Daoy (cell line): ENCODE results near the gene NSD1. TPM values are rescaled to one million over a fixed set of nuclear protein-coding genes. Genes with fewer than 3 reads are reported as not detected.
"Not testable (repeated sequence)": the region's sequence is repeated elsewhere in the genome, so short reads cannot be mapped to it uniquely, and the experiment has no call there.

Experiments
- DNase-seq: peaks from one replicate; pipeline ENCODE4 v3.0.0-alpha.2; 2015; ENCODE audit warnings: low read depth
- total RNA-seq: library from RNA; depleted of rRNA; stranded (reverse); fragments of >200 nt; shearing (Covaris generic); gene quantifications from 2 replicates; pipeline ENCODE4 v1.2.3, GENCODE V29; 2014

Gene NSD1
- total RNA-seq, 1 experiment from 2014 or later: 25.4 TPM

DNA sequence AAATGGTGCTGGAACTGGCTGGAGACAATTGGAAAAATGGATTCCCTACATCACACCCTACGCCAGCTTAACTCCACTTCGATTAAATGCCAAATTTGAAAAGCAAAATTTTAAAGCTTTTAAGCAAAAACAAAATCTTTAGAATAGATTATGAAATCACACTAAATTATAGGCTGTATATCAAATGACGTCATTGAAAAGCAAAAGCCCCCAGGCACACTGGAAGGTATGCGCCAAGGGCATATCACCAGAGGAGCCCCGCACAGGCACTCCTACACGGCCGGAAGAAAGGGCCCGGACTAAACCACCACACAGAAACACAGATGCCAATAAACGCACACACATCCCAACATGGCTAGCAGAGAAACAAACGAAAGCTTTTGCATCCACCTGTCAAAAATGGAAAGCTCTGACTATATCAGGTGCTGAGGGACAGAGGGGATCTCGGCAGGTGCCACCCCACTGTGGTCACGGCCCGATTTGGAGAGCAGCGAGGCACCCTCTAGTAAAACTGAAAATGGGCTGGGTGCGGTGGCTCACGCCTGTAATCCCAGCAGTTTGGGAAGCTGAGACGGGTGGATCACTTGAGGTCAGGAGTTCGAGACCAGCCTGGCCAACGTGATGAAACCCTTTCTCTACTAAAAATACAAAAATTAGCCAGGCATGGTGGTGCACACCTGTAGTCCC is 195.1 kb downstream of the NSD1 start:
- DNase-seq: no peak

DNA sequence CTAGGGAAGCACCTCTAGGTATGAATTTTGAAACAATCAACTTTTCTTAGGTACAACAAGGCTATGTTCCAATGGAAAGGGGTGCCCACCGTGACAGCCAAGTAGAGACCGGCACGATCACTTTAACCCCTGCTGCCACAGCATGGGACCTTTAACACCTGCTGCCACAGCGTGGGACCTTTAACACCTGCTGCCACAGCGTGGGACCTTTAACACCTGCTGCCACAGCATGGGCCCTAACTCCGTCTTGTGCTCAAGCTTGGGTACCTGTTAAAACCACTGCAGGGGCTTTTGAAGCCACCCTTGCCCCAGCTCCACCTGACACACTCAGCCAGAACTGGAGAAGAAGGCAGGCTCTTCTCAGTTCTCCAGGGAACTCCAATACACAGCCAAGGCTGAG is 196.3 kb downstream of the NSD1 start:
- DNase-seq: no peak

DNA sequence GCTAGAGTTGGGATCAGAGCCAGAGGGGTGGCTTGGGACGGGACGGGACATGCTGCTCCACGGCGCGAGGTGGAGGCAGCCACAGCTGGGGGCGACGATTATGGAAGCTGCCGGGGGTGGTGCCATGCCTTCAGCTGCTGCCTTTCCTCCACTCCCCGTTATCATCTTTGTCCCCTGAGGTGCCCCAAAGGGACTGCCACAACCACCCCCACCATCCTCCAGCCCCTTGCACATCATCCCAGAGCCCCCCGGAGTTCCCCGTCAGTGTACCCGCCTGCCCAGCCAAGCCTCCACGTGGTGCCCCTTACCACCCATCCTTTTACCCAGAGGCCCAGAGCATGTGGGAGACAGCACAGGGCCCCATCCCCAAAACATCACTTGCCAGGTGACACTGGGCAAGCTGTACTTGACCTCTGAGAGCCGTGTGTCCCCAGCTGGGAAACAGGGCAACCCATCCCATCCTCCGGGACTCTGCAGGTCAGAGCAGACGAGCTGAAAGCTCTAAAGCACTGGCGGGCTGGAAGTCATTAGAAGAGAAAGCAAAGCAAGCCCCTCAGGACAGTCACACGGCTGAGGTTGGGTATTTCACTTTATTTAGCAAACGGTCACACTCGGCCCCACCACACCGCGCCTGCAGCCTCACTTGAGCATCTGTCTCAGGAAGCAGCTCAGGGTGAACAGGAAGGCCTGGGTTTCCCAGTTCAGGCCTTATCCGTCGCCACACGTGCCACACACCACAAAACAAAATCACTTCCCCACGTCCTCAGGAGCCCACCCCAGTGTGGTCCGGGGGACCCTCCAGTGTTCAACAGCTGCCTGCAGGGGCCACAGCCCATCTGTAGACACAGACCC is 197.6 kb downstream of the NSD1 start:
- DNase-seq: no peak

DNA sequence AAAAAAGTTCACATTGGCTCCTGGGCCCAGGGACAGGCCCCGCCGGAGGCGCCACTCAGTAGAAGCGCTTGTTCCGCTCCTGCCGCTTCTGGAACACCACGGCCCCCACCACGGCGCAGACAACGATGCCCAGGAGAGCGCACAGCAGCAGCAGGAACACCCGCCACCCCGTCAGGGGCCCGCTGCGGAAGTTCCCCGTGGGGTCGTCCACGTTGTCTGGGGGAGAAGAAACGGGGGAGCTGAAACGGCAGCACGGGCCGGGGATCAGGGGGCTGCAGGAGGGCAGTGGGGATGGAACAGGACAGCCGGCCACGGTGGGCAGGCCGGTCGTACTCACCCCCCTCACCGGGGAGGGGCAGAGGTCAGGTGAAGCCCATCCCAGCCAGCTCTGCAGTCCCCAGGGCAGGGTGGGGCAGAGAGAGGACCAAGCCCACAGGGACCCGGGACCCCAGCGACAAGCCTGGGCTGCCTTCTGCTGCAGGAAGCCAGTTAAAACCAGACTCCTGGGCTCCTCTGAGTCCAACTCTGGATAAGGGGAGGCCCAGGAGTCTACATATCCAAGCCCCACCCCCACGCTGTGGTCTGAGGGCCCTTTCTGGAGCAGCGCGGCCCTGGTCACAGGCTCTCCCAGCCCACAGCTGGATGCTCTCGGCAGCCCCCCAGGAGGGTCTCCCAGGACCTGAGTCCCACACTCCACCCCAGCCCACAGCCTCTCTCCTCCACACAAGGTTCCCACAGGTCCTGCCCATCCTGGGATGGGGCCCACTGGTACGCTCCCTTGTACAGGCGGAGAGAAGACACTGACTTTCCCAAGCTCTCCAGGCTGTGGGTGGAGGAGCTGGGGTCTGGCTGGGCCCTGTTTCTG is 198.7 kb downstream of the NSD1 start:
- DNase-seq: no peak

DNA sequence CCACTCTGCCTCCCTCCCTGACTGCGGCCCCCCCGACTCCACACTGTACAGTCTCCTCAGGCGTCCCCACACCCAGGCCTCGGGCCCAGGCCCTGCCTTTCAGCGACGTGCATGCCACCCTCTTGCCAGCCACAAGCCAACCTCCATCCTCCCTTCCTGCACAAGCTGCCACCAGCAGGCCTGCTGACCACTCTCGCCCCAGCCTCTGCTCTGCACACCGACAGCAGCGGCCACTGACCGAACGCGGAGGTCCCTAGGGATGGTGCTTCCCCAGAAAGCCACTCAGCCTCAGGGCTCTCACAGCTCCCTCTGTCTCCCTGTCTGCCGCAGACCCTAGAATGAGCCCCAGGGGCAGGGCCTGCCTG is 199.3 kb downstream of the NSD1 start:
- DNase-seq: no peak

DNA sequence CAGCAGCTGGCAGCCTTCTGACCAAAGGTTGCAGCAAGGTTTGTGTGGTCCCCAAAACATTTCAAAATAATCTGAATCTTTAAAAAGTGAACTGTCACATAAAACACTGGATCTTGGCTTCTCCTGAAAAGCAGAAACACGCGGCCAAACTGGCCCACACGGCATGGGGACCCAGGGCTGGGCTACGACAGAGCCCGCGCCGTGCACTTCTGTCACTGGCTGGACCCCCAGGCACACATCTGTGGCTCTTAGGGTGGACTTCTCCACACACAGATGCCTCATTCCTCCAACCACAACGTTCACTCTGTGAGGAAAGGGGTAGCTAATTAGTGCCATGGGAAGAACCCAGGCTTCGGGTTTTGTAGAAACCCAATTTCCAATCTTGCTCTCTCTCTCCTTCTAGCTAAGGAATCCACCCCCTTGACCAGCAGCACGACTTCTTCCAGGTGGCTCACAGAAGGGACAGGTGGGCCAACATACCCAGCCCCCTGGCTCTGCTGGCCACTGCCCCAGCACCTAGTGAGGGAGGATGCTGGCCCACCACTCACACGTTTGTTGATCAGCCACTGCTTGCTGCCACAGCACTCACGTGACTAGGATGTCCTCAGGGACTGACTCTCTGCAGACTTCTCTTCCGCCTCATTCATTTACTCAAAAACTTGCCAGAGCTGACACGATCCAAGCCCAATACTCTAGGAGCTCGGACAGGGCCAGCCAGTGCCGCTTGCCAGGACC is 200.0 kb downstream of the NSD1 start:
- DNase-seq: no peak

DNA sequence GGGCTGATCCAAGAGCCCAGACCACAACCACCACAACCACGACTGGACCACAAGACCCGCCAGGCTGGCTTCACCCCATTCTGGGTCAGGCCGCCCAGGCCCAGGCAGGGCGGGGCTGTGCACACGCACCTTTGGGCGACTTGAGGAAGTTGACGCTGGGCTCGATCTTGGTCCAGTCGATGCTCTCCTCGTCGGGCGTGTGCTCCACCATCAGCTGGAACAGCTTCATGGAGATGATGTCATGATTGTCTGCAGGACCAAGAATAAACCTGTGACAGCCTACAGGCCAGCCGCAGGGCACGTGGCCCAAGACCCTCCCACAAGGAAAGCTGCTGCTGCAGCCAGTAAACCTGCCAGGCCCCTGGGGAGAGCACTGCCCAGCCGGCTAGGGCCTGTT is 200.6 kb downstream of the NSD1 start:
- no peak for DNase-seq

DNA sequence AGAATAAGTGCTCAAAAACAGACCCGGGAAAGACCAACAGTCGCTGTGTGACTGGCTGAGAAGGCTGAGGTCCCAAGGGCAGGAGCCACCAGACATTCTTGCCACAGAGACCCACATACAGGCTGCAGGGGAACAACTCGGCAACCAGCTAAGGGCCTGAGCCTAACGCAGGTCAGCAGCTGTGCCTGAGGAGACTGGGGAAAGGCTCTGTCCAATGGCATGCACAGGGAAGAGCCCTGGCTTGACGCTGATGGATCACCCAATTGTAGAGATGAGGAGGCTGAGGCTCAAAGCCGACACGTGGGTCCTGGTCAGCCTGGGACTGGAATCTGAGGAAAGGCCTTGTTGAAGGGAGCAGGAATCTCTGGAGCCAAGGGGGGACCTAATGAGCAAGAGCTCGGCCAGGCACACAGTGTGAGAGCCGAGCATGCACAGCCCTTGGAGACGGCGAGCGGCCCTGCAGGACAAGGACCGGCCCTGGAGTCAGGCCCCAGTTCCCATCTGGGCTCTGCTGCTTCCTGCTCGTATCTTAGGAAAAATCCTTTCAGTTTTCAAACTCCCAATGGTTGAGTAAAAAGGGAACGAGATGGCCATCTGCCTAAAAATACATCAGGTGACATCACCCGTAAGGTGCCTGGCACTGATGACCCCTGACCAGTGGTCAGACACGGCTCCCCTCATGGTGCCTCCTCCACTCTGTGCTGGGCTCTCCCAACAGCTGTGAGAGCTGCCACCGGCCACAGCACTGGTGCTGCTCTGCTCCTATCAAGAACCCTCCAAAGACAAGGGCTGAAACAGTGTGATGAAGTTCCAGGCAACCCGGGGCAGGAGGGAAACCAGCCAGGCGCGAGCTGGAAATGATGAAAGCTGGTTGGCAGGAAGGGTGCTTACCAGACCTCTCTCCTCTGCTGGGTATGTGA is 201.5 kb downstream of the NSD1 start:
- DNase-seq: no peak

DNA sequence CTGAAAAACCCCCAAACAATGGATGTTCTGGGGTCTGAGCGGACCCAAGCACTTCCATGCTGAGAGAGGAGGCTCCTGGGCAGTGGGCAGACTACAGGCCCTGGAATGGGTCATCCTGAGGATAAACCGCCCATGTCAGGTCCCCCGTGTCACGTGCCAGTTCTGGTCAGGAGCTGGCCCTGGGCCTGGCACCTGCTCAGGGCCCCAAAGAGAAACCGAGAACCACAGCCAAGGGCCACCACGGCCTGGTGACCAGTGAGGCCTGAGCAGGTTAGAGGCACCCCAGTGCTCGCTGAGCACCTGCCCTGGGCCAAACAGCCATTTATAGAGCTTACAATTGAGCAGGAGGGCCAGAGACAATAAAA is 202.1 kb downstream of the NSD1 start:
- DNase-seq: no peak

DNA sequence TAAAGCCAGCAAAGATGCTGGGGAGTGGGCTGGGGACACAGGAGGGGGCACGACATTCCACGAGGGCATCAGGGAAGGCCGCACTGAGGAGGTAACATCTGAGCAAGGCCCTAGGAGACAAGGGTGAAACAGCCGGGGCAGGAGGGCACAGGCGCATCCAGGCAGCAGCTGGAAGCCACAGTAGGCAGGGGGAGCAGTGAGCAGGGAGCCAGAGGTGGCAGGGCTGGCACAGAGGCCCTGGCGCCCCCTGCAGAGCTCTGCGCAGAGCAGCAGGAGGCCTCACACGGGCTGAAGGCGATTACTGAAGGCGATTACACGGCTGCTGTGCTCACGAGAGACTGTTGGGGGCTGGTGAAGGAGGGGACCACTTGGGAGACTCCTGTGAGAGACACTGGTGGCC is 202.5 kb downstream of the NSD1 start:
- peak; percentile 46 for DNase-seq

DNA sequence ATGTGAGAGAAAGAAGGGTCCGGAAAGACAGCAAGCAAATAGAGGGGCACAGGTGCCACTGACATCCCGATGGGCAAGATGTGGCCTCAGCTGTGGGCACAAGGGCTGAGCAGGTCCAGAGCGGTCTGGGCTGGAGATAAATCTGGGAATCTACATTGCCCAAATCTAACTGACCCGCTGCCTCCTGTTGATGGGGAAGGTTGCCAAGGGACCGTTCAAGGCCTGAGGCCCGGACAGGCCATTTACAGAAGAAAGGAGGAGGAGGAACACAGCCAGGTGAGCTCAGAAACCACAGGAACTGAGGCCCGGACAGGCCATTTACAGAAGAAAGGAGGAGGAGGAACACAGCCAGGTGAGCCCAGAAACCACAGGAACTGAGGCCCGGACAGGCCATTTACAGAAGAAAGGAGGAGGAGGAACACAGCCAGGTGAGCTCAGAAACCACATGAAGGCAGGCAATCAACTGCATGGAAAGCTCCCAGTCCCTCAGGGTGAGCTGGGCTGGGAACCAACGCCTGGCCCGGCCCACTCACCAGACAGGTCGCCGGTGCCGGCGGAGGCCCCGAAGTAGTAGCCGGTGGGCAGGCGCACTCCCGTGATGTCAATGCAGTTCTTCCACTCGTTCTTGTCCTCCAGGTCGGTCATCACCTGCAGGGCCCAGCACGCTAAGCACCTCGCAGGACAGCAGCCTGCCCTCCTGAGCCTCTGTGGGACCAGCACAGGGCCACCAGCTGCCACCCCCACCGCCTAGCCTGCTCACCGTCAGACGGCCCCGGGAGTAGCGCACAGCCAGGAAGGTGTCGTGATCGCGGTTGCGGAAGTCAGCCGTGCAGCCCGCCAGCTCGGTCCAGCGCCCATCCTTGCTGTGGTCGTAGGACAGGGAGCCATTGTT is 203.3 kb downstream of the NSD1 start:
- no peak for DNase-seq

DNA sequence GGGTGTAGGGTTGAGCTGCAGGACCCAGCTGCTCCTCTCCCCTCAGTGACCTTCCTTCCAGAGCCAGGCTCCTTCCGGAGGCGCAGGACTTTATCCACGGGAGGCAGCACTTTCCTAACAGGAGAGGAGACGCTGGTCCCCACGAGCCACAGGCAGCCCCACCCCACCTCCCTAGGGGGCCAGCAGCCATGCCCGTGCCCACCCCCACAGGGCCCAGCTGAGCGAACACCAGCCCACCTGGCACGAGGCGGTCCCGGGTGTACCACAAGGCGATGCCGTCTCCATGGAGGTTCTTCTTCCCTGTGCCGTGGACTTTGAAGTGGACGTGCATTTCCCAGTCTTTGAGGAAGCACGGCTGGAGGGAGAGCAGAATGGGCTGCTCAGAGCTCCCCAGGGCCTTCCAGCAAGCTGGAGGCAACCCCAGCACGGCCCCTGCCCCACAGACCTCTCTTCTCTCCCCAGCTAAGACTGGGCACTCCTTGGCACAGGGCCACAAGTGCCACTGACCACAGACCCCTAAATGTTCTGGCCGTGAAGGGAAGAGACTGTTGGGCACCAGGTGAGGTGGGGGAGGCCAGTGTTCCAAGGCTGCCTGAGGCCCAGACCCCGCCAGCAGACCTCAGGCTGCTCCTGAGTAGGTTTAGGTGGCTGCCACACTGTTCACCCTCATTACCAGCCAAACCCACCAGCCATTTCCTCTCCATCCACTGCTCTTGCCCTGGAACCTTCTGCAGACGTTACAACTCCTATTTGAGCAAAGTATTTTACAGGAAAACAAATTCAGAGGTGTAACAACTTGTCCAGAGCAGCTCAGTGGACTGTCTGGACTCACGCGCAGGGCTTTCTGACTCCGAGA is 204.9 kb downstream of the NSD1 start:
- DNase-seq: no peak

DNA sequence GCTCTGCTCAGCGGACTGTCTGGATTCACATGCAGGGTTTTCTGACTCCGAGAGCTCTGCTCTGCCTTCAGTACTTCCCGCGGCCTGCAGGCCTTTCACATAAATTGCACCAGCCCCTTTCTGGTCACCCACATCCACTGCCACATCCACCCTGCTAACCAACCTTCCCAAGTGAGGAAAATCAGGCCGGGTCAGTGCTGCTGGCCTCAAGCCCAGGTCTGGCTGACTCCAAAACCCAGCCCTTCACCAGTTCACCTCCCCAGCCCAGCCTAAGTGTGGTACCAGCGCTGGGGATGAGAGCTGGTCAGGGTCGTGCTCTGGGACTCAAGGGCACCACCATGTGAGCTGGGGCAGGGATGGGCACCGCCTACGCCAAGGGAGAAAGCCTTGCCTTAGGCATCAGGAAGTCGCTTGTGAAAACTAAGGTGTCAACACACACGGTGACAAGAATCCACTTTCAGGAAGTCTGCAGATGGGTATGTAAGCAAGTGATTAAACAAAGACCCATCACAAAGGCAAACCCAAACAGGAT is 205.6 kb downstream of the NSD1 start:
- no peak for DNase-seq

DNA sequence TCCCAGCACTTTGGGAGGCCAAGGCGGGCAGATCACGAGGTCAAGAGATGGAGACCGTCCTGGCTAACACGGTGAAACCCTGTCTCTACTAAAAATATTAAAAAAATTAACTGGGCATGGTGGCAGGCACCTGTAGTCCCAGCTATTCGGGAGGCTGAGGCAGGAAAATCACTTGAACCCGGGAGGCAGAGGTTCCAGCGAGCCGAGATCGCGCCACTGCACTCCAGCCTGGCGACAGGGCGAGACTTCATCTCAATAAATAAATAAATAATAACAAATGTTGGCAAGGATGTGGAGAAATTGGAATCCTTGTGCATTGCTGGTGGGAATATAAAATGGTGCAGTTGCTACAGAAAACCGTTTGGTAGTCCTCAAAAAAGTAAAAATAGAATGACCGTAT is 209.4 kb downstream of the NSD1 start:
- DNase-seq: not testable (repeated sequence)

DNA sequence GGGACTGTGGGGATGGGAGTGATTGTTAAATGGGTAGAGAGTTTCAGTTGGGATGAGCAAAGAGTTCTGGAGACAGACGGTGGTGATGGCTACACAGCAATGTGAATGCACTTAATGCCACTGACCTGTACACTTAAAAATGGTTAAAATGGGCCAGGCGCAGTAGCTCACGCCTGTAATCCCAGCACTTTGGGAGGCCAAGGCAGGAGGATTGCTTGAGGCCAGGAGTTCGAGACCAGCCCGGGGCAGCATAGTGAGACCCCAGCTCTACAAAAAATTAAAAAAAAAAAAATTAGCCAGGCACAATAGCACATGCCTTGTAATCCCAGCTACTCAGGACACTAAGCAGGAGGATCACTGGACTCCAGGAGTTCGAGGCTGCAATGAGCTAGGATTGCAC is 210.2 kb downstream of the NSD1 start:
- DNase-seq: no peak

DNA sequence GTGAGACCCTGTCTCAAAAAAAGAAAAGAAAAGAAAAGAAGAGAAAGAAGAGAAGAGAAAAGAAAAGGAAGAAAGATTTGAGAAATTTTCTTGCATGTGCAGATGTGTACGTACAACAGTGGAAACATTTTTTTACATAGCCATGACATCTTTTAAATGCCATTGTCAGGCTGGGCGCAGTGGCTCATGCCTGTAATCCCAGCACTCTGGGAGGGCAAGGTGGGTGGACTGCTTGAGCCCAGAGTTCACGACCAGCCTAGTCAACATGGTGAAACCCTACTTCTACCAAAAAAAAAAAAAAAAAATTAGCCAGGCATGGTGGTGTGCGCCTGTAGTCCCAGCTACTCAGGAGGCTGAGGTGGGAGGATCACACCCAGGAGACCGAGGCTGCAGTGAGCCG is 211.3 kb downstream of the NSD1 start:
- DNase-seq: no peak

DNA sequence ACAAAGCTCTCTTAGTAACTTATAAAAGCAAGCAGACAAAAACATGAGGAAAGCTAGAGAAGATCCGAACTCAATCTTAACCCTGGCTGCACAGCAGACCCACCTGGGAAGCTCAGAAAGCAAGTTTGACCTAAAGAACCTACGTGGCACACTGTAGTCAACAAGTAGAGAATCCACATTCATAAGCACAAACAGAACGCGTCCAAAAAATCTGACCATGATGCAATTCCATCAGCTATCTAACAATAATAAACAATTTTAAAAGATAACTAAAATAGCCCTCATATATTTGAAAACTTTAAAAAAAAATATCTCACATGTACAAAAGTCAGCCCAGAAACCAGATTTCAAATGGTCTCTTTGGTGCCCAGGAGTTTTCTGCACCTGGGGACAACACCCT is 213.2 kb downstream of the NSD1 start:
- no peak for DNase-seq

DNA sequence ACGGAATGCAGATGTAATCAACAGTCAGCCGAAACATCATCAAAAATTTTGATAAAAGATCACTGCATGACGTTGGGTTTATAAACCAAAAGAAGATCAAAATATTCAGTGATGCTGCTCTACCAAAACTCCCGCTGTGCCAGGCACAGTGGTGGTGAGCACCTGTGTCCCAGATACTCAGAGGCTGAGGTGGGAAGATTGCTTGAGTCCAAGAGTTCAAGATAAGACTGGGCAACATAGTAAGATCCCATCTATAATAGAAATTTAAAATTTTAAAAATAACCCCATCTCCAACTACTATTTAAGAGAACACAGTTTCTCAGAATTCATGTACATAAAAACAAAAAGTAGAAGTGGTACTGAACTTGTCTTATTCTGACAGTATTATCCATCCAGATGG is 214.1 kb downstream of the NSD1 start:
- DNase-seq: no peak

DNA sequence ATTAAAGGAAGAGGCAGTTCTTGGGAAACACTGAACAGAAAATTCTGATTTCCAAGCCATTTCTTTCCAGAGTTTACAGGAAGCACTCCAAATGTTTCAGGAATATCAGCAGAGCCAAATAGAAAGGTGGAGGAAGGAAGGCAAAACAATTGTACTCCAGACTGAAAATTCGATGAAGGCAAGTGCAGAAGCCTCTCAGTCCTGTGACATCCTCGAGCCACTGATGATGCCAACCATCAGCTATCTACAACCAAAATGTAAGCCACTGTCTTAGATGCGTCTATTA is 215.7 kb downstream of the NSD1 start:
- DNase-seq: no peak
